ENCODE results near the gene ODF2.

GRCh38 chr9:128442150-128442549, 13.7 kb upstream of the ODF2 start:
- TF ChIP-seq POLR2A (IDR thresholded peaks at IDR 0.05) (no peak), CTCF (IDR thresholded peaks at IDR 0.05) (no peak)

All from ovary (tissue), 3 donors.